ENCODE data around the gene COL25A1.

COL25A1 gene

GRCh38 chr4:109131559-109131958, 170.9 kb downstream of the COL25A1 start:
- no peak for TF ChIP-seq CTCF (conservative IDR thresholded peaks at IDR 0.05)
- no peak for TF ChIP-seq ZFX (IDR thresholded peaks at IDR 0.05)
- H3K27ac ChIP-seq = no peak overlapping the region

- no peak for TF ChIP-seq CTCF (conservative IDR thresholded peaks at IDR 0.05)
- TF ChIP-seq ZFX (IDR thresholded peaks at IDR 0.05) = no peak
- no peak overlapping the region for H3K27ac ChIP-seq
Measured at GRCh38 chr4:109128589-109128988, 173.9 kb downstream of the COL25A1 start.

DNA sequence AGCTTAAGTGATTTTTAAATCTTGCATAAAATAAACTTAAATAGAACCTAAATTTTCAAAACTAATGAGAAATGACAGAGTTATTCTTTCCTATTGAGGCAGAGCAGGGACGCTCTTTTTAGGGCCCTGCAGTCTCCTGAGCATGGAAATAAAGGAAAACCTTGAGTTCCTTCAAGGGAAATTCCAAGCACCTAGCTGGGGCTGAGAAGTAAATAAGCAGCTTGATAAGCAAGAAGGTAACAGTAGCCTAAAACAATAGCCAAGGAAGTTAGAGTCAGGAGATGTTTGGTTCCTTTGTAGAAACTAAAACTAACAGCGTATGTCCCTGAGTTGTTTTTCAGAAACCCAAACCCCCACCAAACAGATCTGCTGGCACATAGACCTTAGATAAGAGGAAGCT, 174.6 kb downstream of the COL25A1 start:
- no peak overlapping the region for H3K27ac ChIP-seq
- TF ChIP-seq ZFX (IDR thresholded peaks at IDR 0.05) (no peak), CTCF (conservative IDR thresholded peaks at IDR 0.05) (no peak)

DNA sequence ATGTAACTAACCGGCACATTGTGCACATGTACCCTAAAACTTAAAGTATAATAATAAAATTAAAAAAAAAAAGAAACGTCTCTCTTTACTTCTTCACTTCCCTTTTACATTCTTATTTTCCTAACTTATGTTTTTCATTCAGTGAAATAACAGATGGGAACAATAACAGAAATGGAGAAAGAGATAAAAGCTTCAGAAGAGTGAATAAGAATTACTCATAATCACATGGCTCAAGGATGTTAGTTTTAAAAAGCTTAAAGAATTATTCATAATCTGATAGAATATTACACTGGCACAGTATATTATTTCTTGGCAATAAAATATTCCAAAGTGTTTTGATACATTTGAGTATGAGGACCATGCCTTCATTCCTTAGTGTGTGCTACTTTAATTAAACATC, 175.6 kb downstream of the COL25A1 start:
- no peak overlapping the region for H3K27ac ChIP-seq

DNA sequence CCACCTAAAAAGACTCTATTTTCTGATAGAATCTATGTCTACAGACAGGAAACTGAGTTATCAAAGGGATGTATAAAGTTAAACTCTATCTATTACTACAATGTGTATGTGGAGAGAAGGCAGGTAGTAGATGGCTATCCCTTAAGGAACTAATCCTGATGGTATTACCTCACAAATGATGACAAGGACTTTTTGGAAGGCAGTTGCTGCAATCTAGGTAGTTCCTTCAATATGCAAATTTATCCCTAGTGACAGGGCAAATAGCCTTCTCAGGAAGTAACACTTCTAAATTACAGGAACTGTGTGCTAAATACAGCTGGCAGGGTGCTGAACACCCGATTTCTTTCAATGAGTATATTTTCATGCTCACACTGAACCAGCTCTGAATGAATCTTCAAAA, 177.4 kb downstream of the COL25A1 start:
- H3K27ac ChIP-seq = no peak overlapping the region
- TF ChIP-seq CTCF (conservative IDR thresholded peaks at IDR 0.05) (no peak), ZFX (IDR thresholded peaks at IDR 0.05) (no peak)

More for the DNA sequence above, 175.6 kb downstream of the COL25A1 start:
- TF ChIP-seq ZFX (IDR thresholded peaks at IDR 0.05) = no peak
- no peak for TF ChIP-seq CTCF (conservative IDR thresholded peaks at IDR 0.05)

- TF ChIP-seq CTCF (conservative IDR thresholded peaks at IDR 0.05) (no peak), ZFX (IDR thresholded peaks at IDR 0.05) (no peak)
- H3K27ac ChIP-seq = no peak overlapping the region
Measured at GRCh38 chr4:109123951-109124350, 178.5 kb downstream of the COL25A1 start.

GRCh38 chr4:109121561-109121960, 180.9 kb downstream of the COL25A1 start:
- TF ChIP-seq CTCF (conservative IDR thresholded peaks at IDR 0.05) (no peak), ZFX (IDR thresholded peaks at IDR 0.05) (no peak)
- no peak overlapping the region for H3K27ac ChIP-seq
